ENCODE results near the gene EIF1. TPM values are rescaled to one million over a fixed set of nuclear protein-coding genes. Genes with fewer than 3 reads are reported as not detected.

EIF1 gene
- polyA plus RNA-seq, 2 of the 4 experiments (the other 2 are of a cell fraction): 834 to 873 TPM

GRCh38 chr17:41660221-41660711 lies 28.4 kb upstream of the EIF1 start:
- no peak for TF ChIP-seq ZSCAN20 (CRISPR knock-in tag; IDR thresholded peaks at IDR 0.05)
- no peak for TF ChIP-seq RAD21 (conservative IDR thresholded peaks at IDR 0.05 in 1 of 2, IDR thresholded peaks at IDR 0.05 in 1 of 2)
- TF ChIP-seq KDM1A (IDR thresholded peaks at IDR 0.05; ENCODE audit: low read depth): no peak
- TF ChIP-seq FOSL2 (IDR thresholded peaks at IDR 0.05): no peak
- TF ChIP-seq FOSL2 (CRISPR knock-in tag; IDR thresholded peaks at IDR 0.05): no peak
- no peak for TF ChIP-seq PHF8 (IDR thresholded peaks at IDR 0.05; ENCODE audit: borderline replicate concordance, low read depth)
- TF ChIP-seq RCOR1 (IDR thresholded peaks at IDR 0.05; ENCODE audit: low read depth, low read length): no peak
- no peak for TF ChIP-seq FOXS1 (CRISPR knock-in tag; IDR thresholded peaks at IDR 0.05)
- TF ChIP-seq CEBPB (IDR thresholded peaks at IDR 0.05): no peak
- TF ChIP-seq HDAC2 (IDR thresholded peaks at IDR 0.05): no peak
- TF ChIP-seq CTCF (IDR thresholded peaks at IDR 0.05): no peak
- no peak for TF ChIP-seq NPAS2 (CRISPR knock-in tag; IDR thresholded peaks at IDR 0.05; ENCODE audit: borderline replicate concordance)
- TF ChIP-seq HMGXB4 (CRISPR knock-in tag; IDR thresholded peaks at IDR 0.05; ENCODE audit: borderline replicate concordance): no peak
- no peak for TF ChIP-seq HOXA7 (CRISPR knock-in tag; IDR thresholded peaks at IDR 0.05)
- TF ChIP-seq TFCP2L1 (CRISPR knock-in tag; IDR thresholded peaks at IDR 0.05): no peak
- TF ChIP-seq JUN (IDR thresholded peaks at IDR 0.05): no peak
- TF ChIP-seq ESRRA (IDR thresholded peaks at IDR 0.05; ENCODE audit: borderline replicate concordance, low read length): no peak
- TF ChIP-seq GATA3 (IDR thresholded peaks at IDR 0.05; ENCODE audit: borderline replicate concordance): no peak
- no peak overlapping the region for H3K27ac ChIP-seq
- 69% methylated on average over 8 of the region's 8 CpGs for WGBS (ENCODE audit: missing lambda C conversion rate)
- H3K4me2 ChIP-seq: no peak overlapping the region
- ATAC-seq: no peak
- DNase-seq (ENCODE audit: low read depth in 1 of 2, low spot score in 1 of 2): no peak
- no peak overlapping the region for H3K4me3 ChIP-seq
- FAIRE-seq: no peak
- POLR2A ChIA-PET: interaction anchor here (1.7 kb wide), 1 partner anchor 28 kb away, joined by 6 read pairs; no protein-coding TSS in a partner anchor
- no peaks in the 10 kb centered on the region for H3K9me3 ChIP-seq
- peaks cover 7% of the 10 kb centered on the region for H3K4me1 ChIP-seq
- CTCF ChIA-PET: interaction anchor here (0.8 to 20.9 kb wide), 16 partner anchors 10 to 1040 kb away, joined by 3 to 678 read pairs (median 46); partner anchors contain the start of gene EIF1

GRCh38 chr17:41663451-41664171 lies 25.1 kb upstream of the EIF1 start:
- Histone ChIP-seq H3K9me3 (no peaks in the 10 kb centered on the region), H3K4me2 (no peak overlapping the region), H3K4me3 (no peak overlapping the region), H3K27ac (0 out of 6 replicates have a peak overlapping the region, but pooled peaks of 1 of the 2 experiments have one; percentile 12), H3K4me1 (peaks cover 23% of the 10 kb centered on the region)
- FAIRE-seq (no peak), DNase-seq (ENCODE audit: low read depth in 1 of 2, low spot score in 1 of 2) (no peak), ATAC-seq (no peak)
- POLR2A ChIA-PET: interaction anchor here (0.8 to 1.1 kb wide), 3 partner anchors 15 to 761 kb away, joined by 3 to 5 read pairs (median 4); no protein-coding TSS in a partner anchor
- TF ChIP-seq GATA3 (IDR thresholded peaks at IDR 0.05; ENCODE audit: borderline replicate concordance) (no peak), JUNB (IDR thresholded peaks at IDR 0.05) (no peak), E2F6 (IDR thresholded peaks at IDR 0.05; ENCODE audit: borderline replicate concordance, low read depth) (no peak), MAX (IDR thresholded peaks at IDR 0.05) (no peak), FOSL2 (IDR thresholded peaks at IDR 0.05) (no peak), FOSL2 (CRISPR knock-in tag; IDR thresholded peaks at IDR 0.05) (no peak), USF2 (IDR thresholded peaks at IDR 0.05) (no peak), NR3C1 (IDR thresholded peaks at IDR 0.05) (no peak), SREBF2 (IDR thresholded peaks at IDR 0.05) (no peak)
- CTCF ChIA-PET: interaction anchor here (0.6 to 20.9 kb wide), 84 partner anchors 16 to 1535 kb away, joined by 3 to 678 read pairs (median 7); partner anchors contain the start of genes EIF1, KRT10, KRT12 and KRT14
- WGBS (ENCODE audit: missing lambda C conversion rate): 58% methylated on average over 8 of the region's 8 CpGs
